Measurements from ENCODE around the gene COL18A1. TPM values are rescaled to one million over a fixed set of nuclear protein-coding genes. Genes with fewer than 3 reads are reported as not detected.

COL18A1 gene
- total and polyA plus RNA-seq, 2 of the 8 experiments (the other 6 are each of a cell fraction or from before 2014, with no cell fraction given), result 145 to 201 TPM

GRCh38 chr21:45519182-45519581 lies 114.2 kb downstream of the COL18A1 start:
- H3K9ac ChIP-seq (replicated peaks in 1 of 4; ENCODE audit: extremely low read depth in 1 of 4, low read depth in 3 of 4, low read length in 3 of 4), result no peak overlapping the region
- H2BK20ac ChIP-seq (ENCODE audit: low read length), result no peak overlapping the region
- no peak overlapping the region for H2AFZ ChIP-seq (ENCODE audit: low read length)
- no peak for TF ChIP-seq SP1 (IDR thresholded peaks at IDR 0.05; ENCODE audit: low read depth, low read length)
- TF ChIP-seq KDM1A (IDR thresholded peaks at IDR 0.05; ENCODE audit: borderline replicate concordance, low read length), result 0 out of 2 replicates have a peak, but pooled peaks have one; percentile 22
- H3K4me1 ChIP-seq (replicated peaks in 1 of 4; ENCODE audit: control insufficient read depth in 3 of 4, insufficient read depth in 4 of 4, low read length in 3 of 4), result no peaks in the 10 kb centered on the region
- H2AK5ac ChIP-seq (ENCODE audit: low read depth, low read length), result no peak overlapping the region
- POLR2A ChIA-PET (ENCODE audit: partially characterized antibody), result no interaction called here
- H3K4me2 ChIP-seq (ENCODE audit: insufficient read depth in 1 of 2, low read depth in 2 of 2, low read length in 2 of 2), result no peak overlapping the region
- no peak overlapping the region for H4K8ac ChIP-seq (ENCODE audit: extremely low read depth, insufficient read depth, low read length)
- H3K18ac ChIP-seq (ENCODE audit: extremely low read depth, low read length), result no peak overlapping the region
- no peak overlapping the region for H2BK12ac ChIP-seq (ENCODE audit: low read depth, low read length)
- no peak for DNase-seq (ENCODE audit: low read depth in 1 of 2, low spot score in 2 of 2)
- no peak overlapping the region for H3K4ac ChIP-seq (replicated peaks; ENCODE audit: insufficient read length, low read depth, low read length)
- CTCF ChIA-PET (ENCODE audit: partially characterized antibody), result interaction anchor here (1.3 kb wide), 1 partner anchor 210 kb away, joined by 4 read pairs; no protein-coding TSS in a partner anchor
- no peak for FAIRE-seq
- H3K23me2 ChIP-seq (ENCODE audit: low read depth, low read length), result no peaks in the 10 kb centered on the region; the same call in 1 of the 2 replicates
- H3K79me2 ChIP-seq (ENCODE audit: control insufficient read depth in 1 of 2, insufficient read depth in 2 of 2, low read length in 2 of 2), result no peaks in the 10 kb centered on the region
- no peak overlapping the region for H2BK5ac ChIP-seq (ENCODE audit: low read depth, low read length)
- H3K23ac ChIP-seq (ENCODE audit: insufficient read length), result no peak overlapping the region
- no peaks in the 10 kb centered on the region for H3K79me1 ChIP-seq (ENCODE audit: low read depth, low read length)
- H3K9me3 ChIP-seq (ENCODE audit: insufficient read depth in 2 of 2, low read depth in 1 of 2, low read length in 1 of 2), result peaks cover 0 to 22% of the 10 kb centered on the region in 2 experiments
- no peaks in the 10 kb centered on the region for H3K27me3 ChIP-seq (replicated peaks in 1 of 4; ENCODE audit: control insufficient read depth in 3 of 4, extremely low read depth in 1 of 4, insufficient read depth in 3 of 4, low read length in 3 of 4)
- H3K14ac ChIP-seq (ENCODE audit: insufficient read length), result no peak overlapping the region
- 93% methylated on average over 4 of the region's 4 CpGs; no CpG with 5 or more reads in 1 of the 2 experiments for WGBS, 2 experiments (ENCODE audit: extremely low coverage in 1 of 2, insufficient coverage in 1 of 2, insufficient read length in 1 of 2, insufficient replicate concordance in 2 of 2, low coverage in 1 of 2, low lambda C conversion rate in 2 of 2, missing lambda C conversion rate in 1 of 2)
- H2BK15ac ChIP-seq (ENCODE audit: low read length), result no peak overlapping the region
- no peak overlapping the region for H4K5ac ChIP-seq (ENCODE audit: insufficient read length, low read depth, low read length)
- H3K36me3 ChIP-seq (ENCODE audit: control insufficient read depth in 2 of 4, insufficient read depth in 4 of 4, low read length in 3 of 4), result peaks cover 0 to 35% (median 17%) of the 10 kb centered on the region in 4 experiments; a peak in 4 of 8 replicates
- H3K56ac ChIP-seq (replicated peaks; ENCODE audit: insufficient read length, low read depth, low read length), result no peak overlapping the region
- H4K91ac ChIP-seq (replicated peaks; ENCODE audit: insufficient read length, low read length), result no peak overlapping the region
- H4K20me1 ChIP-seq (replicated peaks in 1 of 2; ENCODE audit: control insufficient read depth in 1 of 2, insufficient read depth in 2 of 2, low read length in 2 of 2), result peaks cover 3 to 7% of the 10 kb centered on the region in 2 experiments
- H3K4me3 ChIP-seq (ENCODE audit: extremely low read depth in 1 of 4, insufficient read depth in 2 of 4, low read depth in 3 of 4, low read length in 4 of 4), result no peak overlapping the region
- no peak overlapping the region for H3K27ac ChIP-seq (ENCODE audit: low read depth, low read length)
- no peak overlapping the region for H2BK120ac ChIP-seq (replicated peaks; ENCODE audit: low read depth, low read length)

All from H1 (cell line).